Lung (tissue), 12 donors: ENCODE results near the gene TGM2. TPM values are rescaled to one million over a fixed set of nuclear protein-coding genes. Genes with fewer than 3 reads are reported as not detected.

ENCODE experiments used
- ATAC-seq: fragments of 200-7000 bp; cut with Tn5 transposase; one replicate; pipeline ENCODE4 v1.9.1; 2020; ENCODE audit warnings: moderate number of reproducible peaks; ENCODE audit not compliant: insufficient read depth, low FRiP score
- DNase-seq, 3 donors: peaks; one replicate each; pipeline ENCODE4 v3.0.0-alpha.2; 2013 to 2017
- H3K27ac ChIP-seq, 2 donors: one replicate each; pipeline ENCODE4 v1.5.1; 2013; ENCODE audit warnings: mild to moderate bottlenecking in 2 of 2, moderate library complexity in 2 of 2, control low read depth in 1 of 2, inconsistent platforms in 1 of 2, low read depth in 1 of 2, low read length in 1 of 2
- H3K27me3 ChIP-seq, 3 donors: one replicate each; pipeline ENCODE4 v1.5.1; 2013; ENCODE audit warnings: low read length in 2 of 3; ENCODE audit not compliant: control insufficient read depth in 3 of 3, insufficient read depth in 3 of 3
- H3K36me3 ChIP-seq, 4 donors: one replicate each; pipeline ENCODE4 v1.5.1; 2013; ENCODE audit warnings: low read length in 4 of 4, mild to moderate bottlenecking in 1 of 4, moderate library complexity in 1 of 4; ENCODE audit not compliant: control insufficient read depth in 4 of 4, insufficient read depth in 4 of 4
- H3K4me1 ChIP-seq, 5 donors: one replicate each; pipeline ENCODE4 v1.5.1; 2013; ENCODE audit warnings: low read length in 5 of 5, mild to moderate bottlenecking in 2 of 5, moderate library complexity in 1 of 5; ENCODE audit not compliant: control insufficient read depth in 5 of 5, insufficient read depth in 5 of 5
- H3K4me3 ChIP-seq: one replicate; pipeline ENCODE4 v1.5.1; 2013; ENCODE audit warnings: mild to moderate bottlenecking, control low read depth, moderate library complexity
- H3K9ac ChIP-seq, 2 donors: one replicate each; pipeline ENCODE4 v1.5.1; 2013; ENCODE audit warnings: low read length in 2 of 2, control low read depth in 1 of 2; ENCODE audit not compliant: insufficient read depth in 1 of 2
- H3K9me3 ChIP-seq, 4 donors: one replicate each; pipeline ENCODE4 v1.5.1; 2013; ENCODE audit warnings: low read length in 3 of 4, mild to moderate bottlenecking in 1 of 4, moderate library complexity in 1 of 4; ENCODE audit not compliant: control insufficient read depth in 4 of 4, insufficient read depth in 3 of 4
- CTCF ChIP-seq: IDR thresholded peaks from 2 replicates; pipeline ENCODE4 v1.5.1; 2012; ENCODE audit warnings: mild to moderate bottlenecking; ENCODE audit errors: control extremely low read depth, extremely low read depth
- WGBS, 2 donors: extraction: QIAGEN DNeasy Blood & Tissue Kit; methylation state at CpG; one replicate each; pipeline ENCODE4 v1.1.7; 2013; 5-methylcytosine and 5-hydroxymethylcytosine counted together
- polyA plus RNA-seq, 2 donors: library from polyadenylated mRNA; stranded (reverse); fragments of 200-250 nt; gene quantifications; one replicate each; pipeline ENCODE4 v1.2.1, GENCODE V29; 2013
- total RNA-seq, 2 donors: library from RNA; depleted of rRNA in 1 of 2; stranded (reverse); fragments of >200 nt in 1 of 2; gene quantifications; one replicate each; pipeline ENCODE4 v1.2.1, GENCODE V29; 2014 to 2021
- donor health status: control.
- donor health status: control.
- donor health status: Bipolar disorder and iron deficiency.
- donor health status: healthy.
- donor health status: DM: yes; HTN: yes; CAD: no.

TGM2 gene
- total and polyA plus RNA-seq, 4 donors, result 85.0 to 476 (median 325) TPM

GRCh38 chr20:38193586-38194105, 28.6 kb upstream of the TGM2 start:
- no peaks in the 10 kb centered on the region for H3K36me3 ChIP-seq
- no peak overlapping the region for H3K4me3 ChIP-seq
- no peak overlapping the region for H3K9ac ChIP-seq
- no peak for TF ChIP-seq CTCF
- H3K27ac ChIP-seq, result no peak overlapping the region
- peaks cover 0 to 12% (median 3%) of the 10 kb centered on the region in 5 donors for H3K4me1 ChIP-seq
- H3K9me3 ChIP-seq, result peaks cover 0 to 2% (median 0%) of the 10 kb centered on the region in 4 donors
- ATAC-seq (no peak), DNase-seq (no peak)
- WGBS, 2 donors, result 95 to 97% methylated on average over 4 of the region's 4 CpGs
- H3K27me3 ChIP-seq, result no peaks in the 10 kb centered on the region

GRCh38 chr20:38192323-38192885, 27.3 kb upstream of the TGM2 start:
- WGBS, 2 donors, result 80 to 94% methylated on average over 9 of the region's 9 CpGs
- Histone ChIP-seq H3K27me3 (no peaks in the 10 kb centered on the region), H3K36me3 (no peaks in the 10 kb centered on the region), H3K9ac (no peak overlapping the region), H3K9me3 (no peaks in the 10 kb centered on the region), H3K4me3 (no peak overlapping the region), H3K4me1 (peaks cover 0 to 15% (median 3%) of the 10 kb centered on the region in 5 donors), H3K27ac (no peak overlapping the region)
- ATAC-seq, result no peak
- TF ChIP-seq CTCF, result no peak
- no peak for DNase-seq

GRCh38 chr20:38191654-38192053, 26.6 kb upstream of the TGM2 start:
- TF ChIP-seq CTCF, result no peak
- ATAC-seq (no peak), DNase-seq (no peak)
- 66 to 70% methylated on average over 5 of the region's 5 CpGs for WGBS, 2 donors
- no peaks in the 10 kb centered on the region for H3K36me3 ChIP-seq
- H3K4me3 ChIP-seq, result no peak overlapping the region
- no peaks in the 10 kb centered on the region for H3K9me3 ChIP-seq
- H3K4me1 ChIP-seq, result peaks cover 0 to 16% (median 3%) of the 10 kb centered on the region in 5 donors
- H3K27ac ChIP-seq, result no peak overlapping the region
- no peaks in the 10 kb centered on the region for H3K27me3 ChIP-seq
- H3K9ac ChIP-seq, result no peak overlapping the region

- ATAC-seq, result no peak
- DNase-seq, result peak in 2 of 3 donors; percentile 37 to 43
- 72 to 80% methylated on average over 3 of the region's 3 CpGs for WGBS, 2 donors
- H3K4me3 ChIP-seq, result no peak overlapping the region
- H3K9me3 ChIP-seq, result no peaks in the 10 kb centered on the region
- no peak for TF ChIP-seq CTCF
- no peak overlapping the region for H3K9ac ChIP-seq
- H3K36me3 ChIP-seq, result no peaks in the 10 kb centered on the region
- H3K27me3 ChIP-seq, result no peaks in the 10 kb centered on the region
- H3K4me1 ChIP-seq, result peaks cover 0 to 13% (median under 1%) of the 10 kb centered on the region in 5 donors
- H3K27ac ChIP-seq, result no peak overlapping the region
Measured at GRCh38 chr20:38190936-38191371, 25.9 kb upstream of the TGM2 start.
